GM12878 (cell line): ENCODE results near the gene ADARB1. TPM values are rescaled to one million over a fixed set of nuclear protein-coding genes. Genes with fewer than 3 reads are reported as not detected.

Experiments
- ATAC-seq: fragments of 200-7000 bp; cut with Tn5 transposase; 3 replicates; pipeline ENCODE4 v1.9.1; 2020; ENCODE audit warnings: mild to moderate bottlenecking, moderate library complexity
- BruUV-seq: library from RNA; stranded (reverse); fragments of 400-500 nt; replicated peaks from 2 replicates; lab custom pipeline; 2021; lab: Mats Ljungman, UMichigan
- CTCF ChIA-PET: fragments of 300-600 bp; sonication (Branson Sonifier 250); formaldehyde crosslinking; extraction: SDS; loops from one replicate; lab custom pipeline; 2021; ENCODE audit warnings: inconsistent platforms; lab: Yijun Ruan, JAX
- POLR2A ChIA-PET: fragments of 350-600 bp; formaldehyde crosslinking; extraction: SDS; loops from one replicate; lab custom pipeline; 2021; ENCODE audit warnings: inconsistent platforms; lab: Charles Lee
- RAD21 ChIA-PET: fragments of 300-600 bp; sonication (Branson Sonifier 250); formaldehyde crosslinking; loops from one replicate; lab custom pipeline; 2023; ENCODE audit warnings: antibody characterized with exemption; ENCODE audit not compliant: unreplicated experiment; lab: Charles Lee
- SMC1A ChIA-PET: fragments of 300-600 bp; sonication (Branson Sonifier 250); formaldehyde crosslinking; loops from one replicate; lab custom pipeline; 2023; ENCODE audit not compliant: unreplicated experiment, uncharacterized antibody; lab: Charles Lee
- DNase-seq: peaks from one replicate; pipeline ENCODE4 v3.0.0-alpha.2; 2011; ENCODE audit warnings: low read depth, low spot score
- FAIRE-seq: peaks from 3 replicates; lab custom pipeline; 2011; peaks lifted over from hg19 to GRCh38; lab: Jason Lieb, UNC
- H2AFZ ChIP-seq: 2 replicates; pipeline ENCODE4 v1.6.0; 2011; ENCODE audit warnings: low read depth, low read length, control low read depth; ENCODE audit not compliant: control insufficient read depth
- H3K27ac ChIP-seq: 2 replicates; pipeline ENCODE4 v1.5.1; 2011; ENCODE audit warnings: control low read depth; ENCODE audit not compliant: control insufficient read depth, insufficient read depth
- H3K27me3 ChIP-seq, 2 experiments: replicated peaks in 1 of 2; 2 replicates each; pipeline versions ENCODE4 v1.6.0 to v1.6.1; 2011; ENCODE audit warnings: low read length in 1 of 2; ENCODE audit not compliant: control insufficient read depth in 2 of 2, insufficient read depth in 2 of 2
- H3K36me3 ChIP-seq, 2 experiments: 2 replicates each; pipeline ENCODE4 v1.5.1; 2011; ENCODE audit warnings: low read length in 1 of 2; ENCODE audit not compliant: control insufficient read depth in 2 of 2, insufficient read depth in 2 of 2
- H3K4me1 ChIP-seq: 2 replicates; pipeline ENCODE4 v1.6.1; 2011; ENCODE audit warnings: mild to moderate bottlenecking, low read length, moderate library complexity, mixed read lengths; ENCODE audit not compliant: control insufficient read depth, insufficient read depth
- H3K4me2 ChIP-seq: 2 replicates; pipeline ENCODE4 v1.6.0; 2011; ENCODE audit warnings: control low read depth; ENCODE audit not compliant: control insufficient read depth, insufficient read depth
- H3K4me3 ChIP-seq: fragments of 200-600 bp; sonication (generic); 2 replicates; pipeline ENCODE4 v1.5.1; 2016
- H3K79me2 ChIP-seq: 2 replicates; pipeline ENCODE4 v1.6.0; 2011; ENCODE audit warnings: low read length; ENCODE audit not compliant: control insufficient read depth, insufficient read depth
- H3K9ac ChIP-seq: 2 replicates; pipeline ENCODE4 v1.8.0; 2011; ENCODE audit warnings: low read length, control low read depth, mixed read lengths; ENCODE audit not compliant: control insufficient read depth, insufficient read depth
- H3K9me3 ChIP-seq: replicated peaks from 3 replicates; pipeline ENCODE4 v1.5.1; 2011; ENCODE audit warnings: mild to moderate bottlenecking, low read length; ENCODE audit not compliant: control insufficient read depth, insufficient read depth
- H4K20me1 ChIP-seq: 2 replicates; pipeline ENCODE4 v1.6.0; 2011; ENCODE audit not compliant: control insufficient read depth, insufficient read depth
- CBFB ChIP-seq: IDR thresholded peaks from 2 replicates; pipeline ENCODE4 v1.6.1; 2016; ENCODE audit warnings: antibody characterized with exemption, low read depth
- CBX3 ChIP-seq: fragments of 200-600 bp; sonication (generic); IDR thresholded peaks from 2 replicates; pipeline ENCODE4 v1.6.1; 2016; ENCODE audit warnings: low read depth, borderline replicate concordance
- CTCF ChIP-seq, 3 experiments: IDR thresholded peaks in 2 of 3; conservative IDR thresholded peaks in 1 of 3; 2 replicates each; pipeline ENCODE4 v1.5.1; 2011; ENCODE audit warnings: low read depth in 3 of 3, low read length in 3 of 3, mild to moderate bottlenecking in 3 of 3, control low read depth in 2 of 3, moderate library complexity in 2 of 3, inconsistent platforms in 1 of 3, mixed read lengths in 1 of 3; ENCODE audit not compliant: control insufficient read depth in 2 of 3, insufficient read depth in 1 of 3; ENCODE audit errors: extremely low read depth in 1 of 3
- EZH2 ChIP-seq: IDR thresholded peaks from 2 replicates; pipeline ENCODE4 v1.6.1; 2012; ENCODE audit warnings: low read depth, mild to moderate bottlenecking, control low read depth, inconsistent platforms, low read length, borderline replicate concordance; ENCODE audit not compliant: control insufficient read depth
- FOS ChIP-seq: IDR thresholded peaks from 3 replicates; pipeline ENCODE4 v1.6.1; 2011; ENCODE audit warnings: borderline replicate concordance; ENCODE audit not compliant: insufficient read length; ENCODE audit errors: extremely low read depth
- NFIC ChIP-seq: IDR thresholded peaks from 2 replicates; pipeline ENCODE4 v1.6.1; 2012; ENCODE audit warnings: low read depth, mild to moderate bottlenecking, inconsistent platforms, low read length, moderate library complexity
- NFYB ChIP-seq: IDR thresholded peaks from 2 replicates; pipeline ENCODE4 v1.6.1; 2011; ENCODE audit warnings: low read depth, mild to moderate bottlenecking, low read length, improper control_type of control experiment, moderate library complexity; ENCODE audit not compliant: insufficient read depth
- NRF1 ChIP-seq: conservative IDR thresholded peaks from 2 replicates; pipeline ENCODE4 v1.6.1; 2011; ENCODE audit warnings: mild to moderate bottlenecking, low read depth, low read length, improper control_type of control experiment
- RAD21 ChIP-seq: IDR thresholded peaks from 2 replicates; pipeline ENCODE4 v1.6.1; 2011; ENCODE audit warnings: mild to moderate bottlenecking, low read depth, low read length, moderate library complexity; ENCODE audit not compliant: insufficient read depth
- RELA ChIP-seq: fragments of 450-650 bp; IDR thresholded peaks from 2 replicates; pipeline ENCODE4 v1.8.0; 2014; ENCODE audit warnings: borderline replicate concordance; ENCODE audit not compliant: partially characterized antibody
- SMARCA5 ChIP-seq: fragments of 450-650 bp; IDR thresholded peaks from 2 replicates; pipeline ENCODE4 v1.6.1; 2017; ENCODE audit warnings: mild to moderate bottlenecking
- SMC3 ChIP-seq: IDR thresholded peaks from 2 replicates; pipeline ENCODE4 v1.6.1; 2011; ENCODE audit warnings: low read length, improper control_type of control experiment, borderline replicate concordance
- SRF ChIP-seq, 2 experiments: IDR thresholded peaks; 2 replicates each; pipeline ENCODE4 v1.6.1; 2011; ENCODE audit warnings: low read depth in 2 of 2, low read length in 2 of 2, mild to moderate bottlenecking in 1 of 2, moderate library complexity in 1 of 2
- TCF12 ChIP-seq: IDR thresholded peaks from 2 replicates; pipeline ENCODE4 v1.6.1; 2011; ENCODE audit warnings: low read depth, mild to moderate bottlenecking, low read length
- YY1 ChIP-seq: IDR thresholded peaks from 2 replicates; pipeline ENCODE4 v1.6.1; 2011; ENCODE audit warnings: low read depth, mild to moderate bottlenecking, low read length
- ZNF687 ChIP-seq: fragments of 450-650 bp; IDR thresholded peaks from 2 replicates; pipeline ENCODE4 v1.6.1; 2017; ENCODE audit warnings: mild to moderate bottlenecking, moderate library complexity
- WGBS: methylation state at CpG from one replicate; pipeline ENCODE4 v1.1.6; 2016; ENCODE audit warnings: low lambda C conversion rate; ENCODE audit not compliant: insufficient replicate concordance, insufficient coverage; ENCODE audit errors: missing lambda C conversion rate; 5-methylcytosine and 5-hydroxymethylcytosine counted together
- in situ Hi-C: fragments of 300-500 bp; cut with MboI; formaldehyde crosslinking; loops from 9 replicates; pipeline ENCODE4 v1.14.3; 2018; ENCODE audit warnings: mixed read lengths
- intact Hi-C: fragments of 100-400 bp; cut with micrococcal nuclease; formaldehyde crosslinking; loops from one replicate; pipeline ENCODE4 v1.14.2; 2022; ENCODE audit not compliant: unreplicated experiment
- polyA plus RNA-seq, 11 experiments: library from polyadenylated mRNA; depleted of rRNA in 4 of 11; unstranded in 6 of 11; stranded (reverse) in 5 of 11; fragments of >200 nt; fragmentation: Nextera tagmentation in 4 of 11; fragmentation: Illumina TruSeq in 1 of 11; extraction: Ambion mirVana in 4 of 11; extraction: Trizol in 1 of 11; gene quantifications; 1 replicate in 1 of 11; 2 replicates in 10 of 11; pipeline versions ENCODE4 v1.2.1 to v1.2.3, GENCODE V29; 2011 to 2016; ENCODE audit warnings: inconsistent platforms in 2 of 11, missing spikeins in 2 of 11, low read depth in 1 of 11
- total RNA-seq, 4 experiments: library from RNA; depleted of rRNA in 3 of 4; stranded (reverse); fragments of >200 nt in 3 of 4; fragmentation: Illumina TruSeq in 1 of 4; extraction: Trizol in 1 of 4; gene quantifications; 2 replicates each; pipeline versions ENCODE4 v1.2.1 to v1.2.3, GENCODE V29; 2013 to 2021

ADARB1 gene
- total and polyA plus RNA-seq, 10 of the 15 experiments (the other 5 are each of a cell fraction or from before 2014, with no cell fraction given), result 5.7 to 61.7 (median 25.3) TPM

- no peak for TF ChIP-seq ZNF687
- TF ChIP-seq NRF1, result no peak
- no peak for TF ChIP-seq TCF12
- no peak for TF ChIP-seq SMARCA5
- TF ChIP-seq CBFB, result no peak
- no peak for TF ChIP-seq FOS
Measured at GRCh38 chr21:45139473-45139872, 65.1 kb downstream of the ADARB1 start (continued).

- Histone ChIP-seq H3K4me2 (no peak overlapping the region), H3K79me2 (no peaks in the 10 kb centered on the region), H3K4me3 (no peak overlapping the region), H3K9ac (no peak overlapping the region), H3K27me3 (peaks cover 0 to 9% of the 10 kb centered on the region in 2 experiments; a peak in 1 of 4 replicates), H3K36me3 (no peaks in the 10 kb centered on the region; a peak in 1 of 4 replicates), H3K9me3 (no peaks in the 10 kb centered on the region), H3K27ac (no peak overlapping the region), H3K4me1 (no peaks in the 10 kb centered on the region), H2AFZ (no peak overlapping the region), H4K20me1 (no peaks in the 10 kb centered on the region)
- ChIA-PET RAD21 (interaction anchor here (0.6 to 6.1 kb wide), 23 partner anchors 12 to 687 kb away, joined by 3 to 104 read pairs (median 4); partner anchors contain the start of gene POFUT2), SMC1A (interaction anchor here (0.6 to 3.4 kb wide), 23 partner anchors 11 to 740 kb away, joined by 3 to 39 read pairs (median 4); partner anchors contain the start of gene POFUT2), CTCF (interaction anchor here (0.6 to 8.8 kb wide), 47 partner anchors 12 to 740 kb away, joined by 3 to 236 read pairs (median 4); partner anchors contain the start of genes POFUT2 and SLX9), POLR2A (interaction anchor here (0.7 to 1.1 kb wide), 2 partner anchors 10 to 100 kb away, joined by 3 to 5 read pairs; no protein-coding TSS in a partner anchor)
- intact Hi-C loops (loop anchor here (1.0 to 5.0 kb wide), 4 partner anchors 97 to 680 kb away; partner anchors contain the start of gene POFUT2), in situ Hi-C loops (no loop called here)
- peak; percentile 98 for ATAC-seq
- BruUV-seq, result no TSS peak
- DNase-seq, result no peak
- under 1% methylated on average over 9 of the region's 9 CpGs for WGBS
- TF ChIP-seq NFYB, result no peak
- peak; percentile 93 for TF ChIP-seq SMC3
- TF ChIP-seq NFIC, result no peak
- no peak for TF ChIP-seq CBFB
- no peak for TF ChIP-seq SRF (IDR thresholded peaks at IDR 0.05; ENCODE audit: low read depth in 2 of 2, low read length in 2 of 2)
- peak; percentile 86 to 98 (median 90); a peak in 5 of 6 replicates for TF ChIP-seq CTCF (IDR thresholded peaks at IDR 0.05 in 2 of 3, conservative IDR thresholded peaks at IDR 0.05 in 1 of 3; ENCODE audit: control insufficient read depth in 2 of 3, extremely low read depth in 1 of 3, insufficient read depth in 1 of 3, low read depth in 3 of 3, low read length in 3 of 3)
- TF ChIP-seq CBX3, result no peak
- peak; percentile 55; the same call in 1 of the 2 replicates for TF ChIP-seq YY1
- peak; percentile 90 for TF ChIP-seq RAD21
- peak; percentile 86 for TF ChIP-seq SMARCA5
- TF ChIP-seq EZH2, result no peak
- TF ChIP-seq RELA, result peak; percentile 50
- peak; percentile 99 for FAIRE-seq
Measured at GRCh38 chr21:45140346-45140940, 66.1 kb downstream of the ADARB1 start.
